HCT116 (cell line): ENCODE measurements around the gene SLC25A42. TPM values are rescaled to one million over a fixed set of nuclear protein-coding genes. Genes with fewer than 3 reads are reported as not detected.

Source experiments
- ATAC-seq: fragments of 200-7000 bp; cut with Tn5 transposase; 2 replicates; pipeline ENCODE4 v1.9.1; 2020; ENCODE audit warnings: mild to moderate bottlenecking, moderate library complexity
- BruUV-seq: library from RNA; stranded (reverse); fragments of 400-500 nt; replicated peaks from 2 replicates; lab custom pipeline; 2021; lab: Mats Ljungman, UMichigan
- CTCF ChIA-PET: fragments of 300-600 bp; sonication (Branson Sonifier 250); formaldehyde crosslinking; loops from one replicate; lab custom pipeline; 2021; ENCODE audit warnings: antibody characterized with exemption; lab: Charles Lee
- POLR2A ChIA-PET: fragments of 300-600, 350-600 bp; sonication (Branson Sonifier 250); formaldehyde crosslinking; loops from one replicate; lab custom pipeline; 2021; ENCODE audit warnings: antibody characterized with exemption; lab: Charles Lee
- RAD21 ChIA-PET, 2 experiments: fragments of 300-600 bp; sonication (Branson Sonifier 250); formaldehyde crosslinking; loops; one replicate each; lab custom pipeline; 2023; ENCODE audit warnings: low total read pairs in 2 of 2; ENCODE audit not compliant: uncharacterized antibody in 2 of 2, unreplicated experiment in 2 of 2, low non-redundant PET in 1 of 2; lab: Charles Lee
- DNase-seq: peaks from one replicate; pipeline ENCODE4 v3.0.0-alpha.2; 2010; ENCODE audit warnings: low read depth, low spot score
- H2AFZ ChIP-seq: fragments of 200-600 bp; shearing (Covaris generic), sonication (generic); 2 replicates; pipeline ENCODE4 v1.6.1; 2017; ENCODE audit warnings: low read depth, mixed run types, mixed read lengths, antibody characterized with exemption, low read length; ENCODE audit not compliant: poor library complexity, severe bottlenecking
- H3K27ac ChIP-seq: 2 replicates; pipeline ENCODE4 v1.5.1; 2012; ENCODE audit warnings: low read depth, low read length
- H3K27me3 ChIP-seq: fragments of 200-600 bp; sonication (generic); 2 replicates; pipeline ENCODE4 v1.6.1; 2016; ENCODE audit warnings: mixed run types, low read length, mixed read lengths; ENCODE audit not compliant: insufficient read depth
- H3K36me3 ChIP-seq, 2 experiments: fragments of 200-500 bp in 1 of 2; fragments of 200-600 bp in 1 of 2; sonication (Bioruptor generic) in 1 of 2; sonication (generic) in 1 of 2; 2 replicates each; pipeline versions ENCODE4 v1.5.1 to v1.6.1; 2014 to 2016; ENCODE audit warnings: low read length in 2 of 2, inconsistent platforms in 1 of 2, mixed read lengths in 1 of 2, mixed run types in 1 of 2; ENCODE audit not compliant: insufficient read depth in 2 of 2, control insufficient read depth in 1 of 2
- H3K4me1 ChIP-seq, 2 experiments: fragments of 200-600 bp in 1 of 2; sonication (generic) in 1 of 2; 2 replicates each; pipeline versions ENCODE4 v1.5.1 to v1.6.1; 2012 to 2017; ENCODE audit warnings: low read length in 2 of 2, inconsistent platforms in 1 of 2, mild to moderate bottlenecking in 1 of 2, mixed read lengths in 1 of 2, mixed run types in 1 of 2, moderate library complexity in 1 of 2; ENCODE audit not compliant: insufficient read depth in 2 of 2, control insufficient read depth in 1 of 2
- H3K4me2 ChIP-seq: fragments of 200-600 bp; sonication (generic); 2 replicates; pipeline ENCODE4 v1.6.1; 2017; ENCODE audit warnings: mixed run types, low read length, mixed read lengths
- H3K4me3 ChIP-seq, 2 experiments: fragments of 200-600 bp in 1 of 2; sonication (generic) in 1 of 2; replicated peaks in 1 of 2; 2 replicates each; pipeline ENCODE4 v1.5.1; 2011 to 2016; ENCODE audit warnings: low read length in 2 of 2, control low read depth in 1 of 2, low read depth in 1 of 2, mild to moderate bottlenecking in 1 of 2, mixed read lengths in 1 of 2, mixed run types in 1 of 2
- H3K79me2 ChIP-seq: fragments of 200-600 bp; sonication (generic); 2 replicates; pipeline ENCODE4 v1.6.1; 2017; ENCODE audit warnings: mild to moderate bottlenecking, mixed run types, low read length, moderate library complexity, mixed read lengths; ENCODE audit not compliant: insufficient read depth
- H3K9ac ChIP-seq: fragments of 200-600 bp; sonication (generic); 2 replicates; pipeline ENCODE4 v1.6.1; 2016; ENCODE audit warnings: low read length, mixed read lengths
- H3K9me2 ChIP-seq: fragments of 200-600 bp; sonication (generic), shearing (Covaris generic); 2 replicates; pipeline ENCODE4 v1.6.1; 2017; ENCODE audit warnings: mixed run types, mild to moderate bottlenecking, moderate library complexity; ENCODE audit not compliant: insufficient read depth
- H3K9me3 ChIP-seq, 2 experiments: fragments of 200-500 bp in 1 of 2; fragments of 200-600 bp in 1 of 2; sonication (Bioruptor generic) in 1 of 2; sonication (generic) in 1 of 2; 2 replicates each; pipeline ENCODE4 v1.6.1; 2014 to 2017; ENCODE audit warnings: low read length in 2 of 2, mixed read lengths in 2 of 2, inconsistent platforms in 1 of 2, low read depth in 1 of 2, mild to moderate bottlenecking in 1 of 2, mixed run types in 1 of 2, moderate library complexity in 1 of 2; ENCODE audit not compliant: control insufficient read depth in 1 of 2, insufficient read depth in 1 of 2
- H4K20me1 ChIP-seq: fragments of 200-600 bp; sonication (generic), shearing (Covaris generic); 2 replicates; pipeline ENCODE4 v1.6.1; 2017; ENCODE audit warnings: mixed run types, mild to moderate bottlenecking, moderate library complexity; ENCODE audit not compliant: insufficient read depth
- EZH2 ChIP-seq: fragments of 200-600 bp; sonication (generic); IDR thresholded peaks from 2 replicates; pipeline ENCODE4 v1.6.1; 2017; ENCODE audit warnings: antibody characterized with exemption, mixed run types
- EZH2phosphoT487 ChIP-seq: fragments of 200-600 bp; IDR thresholded peaks from 2 replicates; pipeline ENCODE4 v1.6.1; 2018; ENCODE audit warnings: antibody characterized with exemption, borderline replicate concordance
- JUND ChIP-seq: IDR thresholded peaks from 2 replicates; pipeline ENCODE4 v1.6.1; 2012
- POLR2A ChIP-seq: IDR thresholded peaks from 2 replicates; pipeline ENCODE4 v1.7.0; 2011; ENCODE audit warnings: borderline replicate concordance; ENCODE audit not compliant: insufficient read depth, insufficient read length; ENCODE audit errors: extremely low read depth
- POLR2AphosphoS5 ChIP-seq: IDR thresholded peaks from 2 replicates; pipeline ENCODE4 v1.6.1; 2011; ENCODE audit warnings: mild to moderate bottlenecking, low read depth, low read length, moderate library complexity
- SP1 ChIP-seq: IDR thresholded peaks from 2 replicates; pipeline ENCODE4 v1.6.1; 2012; ENCODE audit warnings: low read depth
- ZNF274 ChIP-seq: fragments of 200-500 bp; sonication (Bioruptor generic); IDR thresholded peaks from 2 replicates; pipeline ENCODE4 v1.6.1; 2014; ENCODE audit warnings: mild to moderate bottlenecking, low read depth, low read length, inconsistent platforms
- intact Hi-C: fragments of 100-400 bp; cut with micrococcal nuclease; formaldehyde crosslinking; loops from 2 replicates; pipeline ENCODE4 v1.10.0; 2022
- total RNA-seq: library from RNA; stranded (reverse); gene quantifications from one replicate; pipeline ENCODE4 v1.2.1, GENCODE V29; 2021; ENCODE audit not compliant: unreplicated experiment
- TF ChIP-seq, protein P1 (sequence below): IDR thresholded peaks from 2 replicates; pipeline ENCODE4 v1.6.1; 2011; ENCODE audit warnings: mild to moderate bottlenecking, low read length, moderate library complexity; ENCODE audit not compliant: insufficient replicate concordance; ENCODE audit errors: extremely low read depth
- TF ChIP-seq, protein P2 (sequence below): IDR thresholded peaks from 2 replicates; pipeline ENCODE4 v1.6.1; 2012; ENCODE audit warnings: low read depth

SLC25A42 gene
- total RNA-seq, 1 experiment from 2014 or later, result 10.2 TPM

DNA sequence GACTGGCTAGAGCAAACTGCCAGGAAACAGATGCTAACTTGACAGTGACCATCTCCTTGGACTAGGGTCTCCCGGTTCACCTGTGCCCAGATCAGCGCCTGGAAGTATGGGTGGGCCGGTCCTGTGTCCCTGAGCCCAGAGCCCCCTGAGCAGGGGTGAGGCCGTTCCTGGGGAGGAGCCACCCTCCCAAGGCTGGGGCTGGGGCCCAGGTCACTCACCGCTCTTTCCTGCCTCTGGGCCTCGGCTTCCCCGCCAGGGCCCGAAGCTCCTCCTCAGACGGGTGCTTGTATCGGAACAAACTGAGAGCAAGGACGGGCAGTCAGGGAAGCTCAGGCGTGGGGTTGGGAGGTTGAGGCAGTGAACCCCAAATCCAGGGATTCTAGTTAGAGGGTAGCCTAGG lies 69.1 kb downstream of the SLC25A42 start:
- ATAC-seq, result no peak
- POLR2A ChIA-PET, result no interaction called here
- Histone ChIP-seq H3K9me2 (no peaks in the 10 kb centered on the region), H3K9ac (no peak overlapping the region), H3K4me3 (no peak overlapping the region), H3K4me2 (no peak overlapping the region), H3K79me2 (peaks cover 33% of the 10 kb centered on the region), H3K27me3 (no peaks in the 10 kb centered on the region), H2AFZ (no peak overlapping the region), H3K9me3 (no peaks in the 10 kb centered on the region), H3K27ac (no peak overlapping the region), H4K20me1 (no peaks in the 10 kb centered on the region), H3K4me1 (peaks cover 13 to 19% of the 10 kb centered on the region in 2 experiments), H3K36me3 (no peaks in the 10 kb centered on the region; a peak in 3 of 4 replicates)
- DNase-seq, result no peak
- RAD21 ChIA-PET, result no interaction called here
- BruUV-seq, result no TSS peak
- TF ChIP-seq SP1, result no peak
- TF ChIP-seq ZNF274, result no peak
- no peak for TF ChIP-seq POLR2AphosphoS5
- TF ChIP-seq, protein P1, sequence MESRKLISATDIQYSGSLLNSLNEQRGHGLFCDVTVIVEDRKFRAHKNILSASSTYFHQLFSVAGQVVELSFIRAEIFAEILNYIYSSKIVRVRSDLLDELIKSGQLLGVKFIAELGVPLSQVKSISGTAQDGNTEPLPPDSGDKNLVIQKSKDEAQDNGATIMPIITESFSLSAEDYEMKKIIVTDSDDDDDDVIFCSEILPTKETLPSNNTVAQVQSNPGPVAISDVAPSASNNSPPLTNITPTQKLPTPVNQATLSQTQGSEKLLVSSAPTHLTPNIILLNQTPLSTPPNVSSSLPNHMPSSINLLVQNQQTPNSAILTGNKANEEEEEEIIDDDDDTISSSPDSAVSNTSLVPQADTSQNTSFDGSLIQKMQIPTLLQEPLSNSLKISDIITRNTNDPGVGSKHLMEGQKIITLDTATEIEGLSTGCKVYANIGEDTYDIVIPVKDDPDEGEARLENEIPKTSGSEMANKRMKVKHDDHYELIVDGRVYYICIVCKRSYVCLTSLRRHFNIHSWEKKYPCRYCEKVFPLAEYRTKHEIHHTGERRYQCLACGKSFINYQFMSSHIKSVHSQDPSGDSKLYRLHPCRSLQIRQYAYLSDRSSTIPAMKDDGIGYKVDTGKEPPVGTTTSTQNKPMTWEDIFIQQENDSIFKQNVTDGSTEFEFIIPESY, result no peak
- TF ChIP-seq POLR2A, result no peak
- TF ChIP-seq, protein P2, sequence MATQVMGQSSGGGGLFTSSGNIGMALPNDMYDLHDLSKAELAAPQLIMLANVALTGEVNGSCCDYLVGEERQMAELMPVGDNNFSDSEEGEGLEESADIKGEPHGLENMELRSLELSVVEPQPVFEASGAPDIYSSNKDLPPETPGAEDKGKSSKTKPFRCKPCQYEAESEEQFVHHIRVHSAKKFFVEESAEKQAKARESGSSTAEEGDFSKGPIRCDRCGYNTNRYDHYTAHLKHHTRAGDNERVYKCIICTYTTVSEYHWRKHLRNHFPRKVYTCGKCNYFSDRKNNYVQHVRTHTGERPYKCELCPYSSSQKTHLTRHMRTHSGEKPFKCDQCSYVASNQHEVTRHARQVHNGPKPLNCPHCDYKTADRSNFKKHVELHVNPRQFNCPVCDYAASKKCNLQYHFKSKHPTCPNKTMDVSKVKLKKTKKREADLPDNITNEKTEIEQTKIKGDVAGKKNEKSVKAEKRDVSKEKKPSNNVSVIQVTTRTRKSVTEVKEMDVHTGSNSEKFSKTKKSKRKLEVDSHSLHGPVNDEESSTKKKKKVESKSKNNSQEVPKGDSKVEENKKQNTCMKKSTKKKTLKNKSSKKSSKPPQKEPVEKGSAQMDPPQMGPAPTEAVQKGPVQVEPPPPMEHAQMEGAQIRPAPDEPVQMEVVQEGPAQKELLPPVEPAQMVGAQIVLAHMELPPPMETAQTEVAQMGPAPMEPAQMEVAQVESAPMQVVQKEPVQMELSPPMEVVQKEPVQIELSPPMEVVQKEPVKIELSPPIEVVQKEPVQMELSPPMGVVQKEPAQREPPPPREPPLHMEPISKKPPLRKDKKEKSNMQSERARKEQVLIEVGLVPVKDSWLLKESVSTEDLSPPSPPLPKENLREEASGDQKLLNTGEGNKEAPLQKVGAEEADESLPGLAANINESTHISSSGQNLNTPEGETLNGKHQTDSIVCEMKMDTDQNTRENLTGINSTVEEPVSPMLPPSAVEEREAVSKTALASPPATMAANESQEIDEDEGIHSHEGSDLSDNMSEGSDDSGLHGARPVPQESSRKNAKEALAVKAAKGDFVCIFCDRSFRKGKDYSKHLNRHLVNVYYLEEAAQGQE, result no peak
- no peak for TF ChIP-seq JUND
- TF ChIP-seq EZH2phosphoT487, result no peak
- no peak for TF ChIP-seq EZH2
- intact Hi-C loops, result no loop called here
- CTCF ChIA-PET, result no interaction called here
